Measurements from ENCODE around the gene RRAD.

Gene RRAD

DNA sequence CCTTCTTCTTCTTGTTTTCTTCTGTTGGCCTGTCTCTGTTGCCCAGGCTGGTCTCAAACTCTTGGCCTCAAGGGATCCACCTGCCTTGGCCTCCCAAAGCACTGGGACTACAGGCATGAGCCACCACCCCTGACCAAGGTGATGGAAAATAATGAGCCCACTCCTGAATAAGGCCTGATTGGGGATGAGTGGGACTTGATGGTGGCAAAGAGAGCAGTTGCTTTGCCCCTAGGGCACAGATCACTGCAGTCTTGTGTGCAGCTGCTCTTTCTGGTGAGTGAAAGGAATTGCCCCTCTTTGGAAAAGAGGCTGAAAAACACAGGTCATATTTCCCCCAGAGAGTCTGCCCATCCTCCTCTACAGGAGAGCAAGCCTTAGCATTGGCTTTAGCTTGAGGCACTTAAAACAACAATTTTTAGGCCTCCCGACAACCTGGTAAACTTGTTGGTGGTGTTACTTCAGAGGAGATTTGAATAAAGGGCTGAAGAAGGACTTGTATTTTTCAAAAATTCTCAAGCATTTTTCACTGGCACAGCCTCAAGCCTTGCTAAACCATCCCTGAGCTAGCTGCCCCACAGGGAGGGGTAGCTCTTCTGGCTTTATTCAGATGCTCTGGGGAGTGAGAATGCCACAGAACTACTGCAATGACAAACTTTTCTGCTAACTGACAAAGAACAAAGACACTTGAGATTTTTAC lies 51.1 kb downstream of the RRAD start:
- no peak for DNase-seq

DNA sequence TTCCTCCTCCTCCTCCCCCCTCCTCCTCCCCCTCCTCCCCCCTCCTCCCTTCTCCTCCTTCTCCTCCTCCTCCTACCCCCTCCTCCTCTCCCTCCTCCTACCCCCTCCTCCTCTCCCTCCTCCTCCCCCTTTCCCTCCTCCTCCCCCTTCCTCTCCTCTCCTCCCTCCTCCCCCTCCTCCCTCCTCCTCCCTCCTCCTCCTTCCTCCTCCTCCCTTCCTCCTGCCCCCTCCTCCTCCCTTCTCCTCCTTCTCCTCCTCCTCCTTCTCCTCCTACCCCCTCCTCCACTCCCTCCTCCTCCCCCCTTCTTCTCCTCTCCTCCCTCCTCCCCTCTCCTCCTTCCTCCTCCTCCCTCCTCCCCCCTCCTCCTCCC lies 51.7 kb downstream of the RRAD start:
- no peak for DNase-seq

DNA sequence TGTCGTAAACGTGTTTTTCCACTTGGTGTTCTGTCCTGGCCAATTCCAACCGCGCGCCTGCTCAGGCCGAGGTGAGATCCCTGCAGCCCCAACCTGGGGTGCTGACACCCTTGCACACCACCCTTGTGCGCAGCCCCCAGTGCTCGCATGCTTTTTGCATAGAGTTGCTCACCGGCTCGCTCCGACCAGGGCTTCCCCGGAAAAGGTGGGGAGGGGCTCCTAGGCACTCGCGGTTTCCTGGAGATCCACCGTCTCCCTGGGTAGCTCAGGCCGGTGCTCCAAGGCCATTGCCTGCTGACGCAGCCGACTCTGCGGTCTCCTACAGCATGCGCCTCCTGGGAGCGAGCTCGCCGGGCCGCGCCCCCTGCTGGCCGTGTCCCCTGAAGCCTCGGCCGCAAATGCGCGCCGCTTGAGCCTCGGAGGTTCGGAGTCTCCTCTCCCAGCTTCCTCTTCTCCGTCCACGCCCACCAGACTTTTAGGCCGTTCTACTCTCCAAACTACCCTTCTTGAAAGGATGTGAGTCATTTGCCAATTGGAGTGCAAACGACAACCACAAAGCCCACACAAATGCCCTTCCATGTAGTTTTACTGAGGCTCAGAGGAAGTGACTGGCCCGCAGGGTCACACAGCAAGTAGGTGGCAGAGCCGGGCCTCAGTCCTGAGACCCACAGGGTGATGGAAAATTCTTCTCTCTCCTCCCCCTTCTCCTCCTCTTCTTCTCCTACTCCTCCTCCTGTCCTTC lies 52.2 kb downstream of the RRAD start:
- DNase-seq, result peak; percentile 88

DNA sequence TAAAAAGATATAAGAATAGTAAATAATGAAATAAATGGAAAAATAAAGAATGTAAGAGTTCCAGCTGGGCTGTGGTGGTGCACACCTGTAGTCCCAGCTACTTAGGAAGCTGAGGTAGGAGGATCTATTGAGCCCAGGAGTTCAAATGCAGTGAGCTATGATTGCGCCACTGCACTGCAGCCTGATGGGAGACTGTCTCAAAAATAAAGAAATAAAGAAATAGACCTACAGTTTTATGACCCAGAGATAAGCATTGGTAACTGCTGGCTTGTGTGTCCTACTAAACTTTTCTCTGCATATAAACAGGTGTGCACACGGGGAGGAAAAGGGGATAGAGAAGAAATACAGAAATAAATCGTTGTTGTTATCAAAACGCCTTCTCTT lies 52.8 kb downstream of the RRAD start:
- DNase-seq, result no peak

DNA sequence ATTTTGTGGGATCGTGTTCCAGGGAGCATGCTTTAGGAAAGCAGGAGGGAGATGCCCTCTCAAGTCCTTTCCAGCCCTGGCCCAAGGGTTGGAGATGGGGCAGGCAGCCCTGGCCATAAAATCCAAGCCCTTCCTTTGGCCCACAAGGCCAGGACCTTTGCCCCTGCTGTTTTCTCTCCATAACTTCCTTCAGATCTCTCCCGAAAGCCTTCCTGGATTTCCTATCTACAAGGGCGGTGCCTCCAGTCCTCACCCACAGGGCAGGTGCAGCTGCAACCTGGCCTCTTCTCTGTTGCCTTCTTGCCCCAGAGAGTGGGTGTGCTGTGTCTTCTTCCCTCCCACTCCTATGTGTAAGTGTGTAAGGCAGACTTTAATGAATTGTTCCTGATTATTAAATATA lies 53.5 kb downstream of the RRAD start:
- no peak for DNase-seq

Measured in right forelimb (tissue), 1 donor.